Fibroblast of the aortic adventitia (primary cell): ENCODE data around the gene CHRDL1. TPM values are rescaled to one million over a fixed set of nuclear protein-coding genes. Genes with fewer than 3 reads are reported as not detected.

Source experiments
- DNase-seq: peaks from one replicate; pipeline ENCODE4 v3.0.0-alpha.2; 2010; ENCODE audit warnings: low read depth
- H3K4me3 ChIP-seq: 2 replicates; pipeline ENCODE4 v1.5.1; 2011; ENCODE audit warnings: low read depth, mild to moderate bottlenecking, control low read depth, low read length, moderate library complexity
- CTCF ChIP-seq: IDR thresholded peaks from 2 replicates; pipeline ENCODE4 v1.5.1; 2011; ENCODE audit warnings: mild to moderate bottlenecking, low read length, control low read depth, inconsistent platforms; ENCODE audit not compliant: insufficient read depth
- total RNA-seq: library from RNA; depleted of rRNA; stranded (reverse); fragments of >200 nt; gene quantifications from 2 replicates; pipeline ENCODE4 v1.2.3, GENCODE V29; 2012; ENCODE audit warnings: low replicate concordance

CHRDL1 gene
- total RNA-seq, 1 donor: 1.2 TPM

- no peak for DNase-seq
- H3K4me3 ChIP-seq: no peak overlapping the region
- TF ChIP-seq CTCF: no peak
These were observed 61.3 kb downstream of the CHRDL1 start for GRCh38 chrX:110734271-110734670.

- DNase-seq: no peak
- no peak for TF ChIP-seq CTCF
- H3K4me3 ChIP-seq: no peak overlapping the region
These were observed 62.5 kb downstream of the CHRDL1 start for GRCh38 chrX:110733166-110733565.

- no peak for TF ChIP-seq CTCF
- no peak overlapping the region for H3K4me3 ChIP-seq
- DNase-seq: no peak
These were observed 63.4 kb downstream of the CHRDL1 start for GRCh38 chrX:110732266-110732665.

- TF ChIP-seq CTCF: no peak
- no peak for DNase-seq
- H3K4me3 ChIP-seq: no peak overlapping the region
These were observed 71.8 kb downstream of the CHRDL1 start for GRCh38 chrX:110723844-110724243.

GRCh38 chrX:110722135-110722534 is 73.5 kb downstream of the CHRDL1 start:
- no peak for DNase-seq
- H3K4me3 ChIP-seq: no peak overlapping the region
- TF ChIP-seq CTCF: no peak

GRCh38 chrX:110713666-110714065 is 82.0 kb downstream of the CHRDL1 start:
- DNase-seq: no peak
- H3K4me3 ChIP-seq: no peak overlapping the region
- no peak for TF ChIP-seq CTCF

- TF ChIP-seq CTCF: no peak
- H3K4me3 ChIP-seq: no peak overlapping the region
- no peak for DNase-seq
These were observed 89.2 kb downstream of the CHRDL1 start for GRCh38 chrX:110706446-110706845.
